NCI-H510A (cell line): ENCODE results near the gene APMAP.
A peak's percentile ranks its signal among the peaks of the same experiment; 100 is the strongest.

Experiments used
- DNase-seq: peaks from one replicate; lab custom pipeline; 2025; lab: John Stamatoyannopoulos, UW

The APMAP gene

GRCh38 chr20:24987244-24987643 lies 5.3 kb downstream of the APMAP start:
- DNase-seq = no peak

- DNase-seq = peak; percentile 87
Measured at GRCh38 chr20:24986436-24987015, 6.0 kb downstream of the APMAP start.

GRCh38 chr20:24985802-24986201 lies 6.7 kb downstream of the APMAP start:
- no peak for DNase-seq

GRCh38 chr20:24984961-24985640 lies 7.5 kb downstream of the APMAP start:
- no peak for DNase-seq

GRCh38 chr20:24983896-24984295 lies 8.7 kb downstream of the APMAP start:
- no peak for DNase-seq

GRCh38 chr20:24981790-24982189 lies 10.8 kb downstream of the APMAP start:
- no peak for DNase-seq

- no peak for DNase-seq
Measured at GRCh38 chr20:24981282-24981681, 11.3 kb downstream of the APMAP start.

GRCh38 chr20:24980291-24981053 lies 12.1 kb downstream of the APMAP start:
- no peak for DNase-seq

- no peak for DNase-seq
Measured at GRCh38 chr20:24979036-24979960, 13.3 kb downstream of the APMAP start.

GRCh38 chr20:24978513-24978912 lies 14.0 kb downstream of the APMAP start:
- no peak for DNase-seq

- no peak for DNase-seq
Measured at GRCh38 chr20:24977797-24978196, 14.8 kb downstream of the APMAP start.

- DNase-seq = no peak
Measured at GRCh38 chr20:24977336-24977735, 15.2 kb downstream of the APMAP start.

- DNase-seq = no peak
Measured at GRCh38 chr20:24972341-24972740, 20.2 kb downstream of the APMAP start.

- DNase-seq = no peak
Measured at GRCh38 chr20:24971376-24972101, 21.0 kb downstream of the APMAP start.

GRCh38 chr20:24970754-24971153 lies 21.8 kb downstream of the APMAP start:
- DNase-seq = no peak

GRCh38 chr20:24970030-24970553 lies 22.5 kb downstream of the APMAP start:
- no peak for DNase-seq

- DNase-seq = no peak
Measured at GRCh38 chr20:24969186-24970029, 23.1 kb downstream of the APMAP start.

- peak; percentile 76 for DNase-seq
Measured at GRCh38 chr20:24968278-24968800, 24.2 kb downstream of the APMAP start.

- DNase-seq = no peak
Measured at GRCh38 chr20:24966317-24967012, 26.1 kb downstream of the APMAP start.
